GM12892 (cell line): ENCODE measurements around the gene CTDNEP1.

ENCODE experiments used
- DNase-seq: peaks from one replicate; pipeline ENCODE4 v3.0.0; 2011; ENCODE audit not compliant: insufficient read length
- FAIRE-seq: peaks from 2 replicates; lab custom pipeline; 2011; peaks lifted over from hg19 to GRCh38; lab: Jason Lieb, UNC
- POLR2A ChIP-seq: IDR thresholded peaks from 2 replicates; pipeline ENCODE4 v1.6.1; 2011; ENCODE audit warnings: low read depth, low read length, control low read depth
- POLR2AphosphoS5 ChIP-seq: IDR thresholded peaks from 2 replicates; pipeline ENCODE4 v1.6.1; 2011; ENCODE audit warnings: low read depth, low read length, control low read depth
- TAF1 ChIP-seq: IDR thresholded peaks from 2 replicates; pipeline ENCODE4 v1.6.1; 2011; ENCODE audit warnings: low read depth, mild to moderate bottlenecking, control low read depth, low read length, borderline replicate concordance

Gene CTDNEP1

DNA sequence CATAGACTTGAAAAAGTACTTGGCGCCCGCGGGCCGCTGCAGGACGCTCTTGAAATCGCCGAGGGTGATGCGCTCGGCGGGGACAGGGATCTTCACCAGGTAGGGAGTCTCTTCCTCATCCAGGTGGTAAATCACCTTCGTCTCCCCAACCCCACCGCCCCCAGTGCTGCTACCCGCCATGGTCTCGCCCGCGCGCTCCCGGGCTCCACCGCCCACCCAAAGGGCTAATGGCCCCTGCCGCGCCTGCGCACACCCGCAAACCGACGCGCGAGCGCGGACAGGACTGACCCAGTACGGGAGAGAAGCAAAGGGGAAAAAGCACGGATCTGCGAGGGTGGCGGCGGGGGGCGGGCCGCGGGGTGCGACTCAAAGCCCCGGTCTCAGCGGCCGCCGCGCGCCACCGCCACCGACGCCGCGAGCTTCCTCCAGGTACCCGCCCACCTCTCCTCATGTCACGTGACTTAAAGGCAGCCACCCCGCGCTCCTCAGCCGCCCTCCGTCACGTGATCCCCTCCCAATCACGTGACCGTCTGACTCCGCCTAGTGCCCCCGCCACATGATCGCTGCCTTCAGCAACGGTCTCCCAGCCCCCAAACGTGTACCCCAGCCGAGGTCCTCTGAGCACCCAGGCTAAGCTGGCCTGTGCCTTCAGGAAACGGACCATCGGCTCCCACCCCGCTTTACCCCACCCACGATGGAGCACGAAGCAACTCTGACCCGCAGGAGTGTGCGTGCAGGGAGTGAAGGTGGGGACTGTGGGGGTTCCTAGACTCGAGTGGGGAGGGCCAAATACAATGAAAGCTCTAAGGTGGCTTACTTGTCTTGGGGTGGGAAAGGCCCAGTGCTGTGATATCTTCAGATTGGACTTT, 17.2 kb downstream of the CTDNEP1 start, which contains the start of gene DVL2:
Gene DVL2 (minus strand): TSS at position 435 of the 869 bp plus-strand sequence. CDS start 255 bp downstream, at position 180.
- FAIRE-seq (peak; percentile 100), DNase-seq (peak; percentile 95)
- TF ChIP-seq TAF1 (no peak), POLR2A (peak; percentile 87), POLR2AphosphoS5 (peak; percentile 93)

DNA sequence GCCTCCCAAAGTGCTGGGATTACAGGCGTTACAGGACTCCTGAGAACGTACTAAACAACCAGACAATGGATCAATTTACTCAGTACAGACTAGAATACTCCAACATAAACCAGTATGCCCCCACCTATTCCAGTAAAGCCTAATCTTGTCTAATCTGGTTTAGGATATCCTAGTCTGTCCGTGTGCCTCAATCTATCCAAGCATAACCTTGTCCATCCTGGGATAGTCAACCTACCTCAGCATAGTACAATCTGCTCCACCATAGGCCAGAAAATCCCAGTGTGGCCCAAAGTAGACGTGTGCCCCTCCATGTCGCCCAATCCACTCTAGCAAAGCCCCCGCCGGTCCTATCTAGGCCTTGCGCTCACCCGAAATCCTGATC, 17.8 kb downstream of the CTDNEP1 start:
- DNase-seq (no peak), FAIRE-seq (peak; percentile 77)
- TF ChIP-seq POLR2A = no peak
- TF ChIP-seq TAF1 = no peak
- no peak for TF ChIP-seq POLR2AphosphoS5

GRCh38 chr17:7232114-7232513, 19.4 kb downstream of the CTDNEP1 start:
- TF ChIP-seq POLR2A (no peak), TAF1 (no peak), POLR2AphosphoS5 (no peak)
- FAIRE-seq (no peak), DNase-seq (no peak)

- TF ChIP-seq TAF1 = no peak
- no peak for TF ChIP-seq POLR2AphosphoS5
- no peak for TF ChIP-seq POLR2A
- no peak for FAIRE-seq
- no peak for DNase-seq
Observed at GRCh38 chr17:7229504-7229903, 22.0 kb downstream of the CTDNEP1 start.

DNA sequence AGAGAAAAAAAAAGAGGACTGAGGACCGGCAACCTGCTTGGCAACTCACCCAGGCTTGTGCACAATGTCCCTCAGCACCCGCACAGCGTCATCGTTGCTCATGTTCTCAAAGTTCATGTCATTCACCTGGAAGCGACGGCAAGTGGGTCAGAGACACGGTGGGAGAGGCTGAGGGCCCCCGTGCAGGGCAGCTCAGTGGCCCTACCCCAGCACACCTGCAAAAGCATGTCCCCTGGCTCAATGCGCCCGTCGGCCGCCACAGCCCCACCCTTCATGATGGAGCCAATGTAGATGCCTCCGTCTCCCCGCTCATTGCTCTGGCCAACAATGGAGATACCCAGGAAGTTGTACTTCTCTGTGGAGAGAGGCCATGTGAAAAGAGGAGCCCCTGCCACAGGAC, 22.6 kb downstream of the CTDNEP1 start:
- no peak for TF ChIP-seq TAF1
- no peak for TF ChIP-seq POLR2AphosphoS5
- no peak for TF ChIP-seq POLR2A
- DNase-seq (no peak), FAIRE-seq (no peak)

- no peak for DNase-seq
- TF ChIP-seq POLR2AphosphoS5 = no peak
- no peak for TF ChIP-seq TAF1
- TF ChIP-seq POLR2A = no peak
- FAIRE-seq = no peak
Observed at GRCh38 chr17:7226721-7227710, 24.5 kb downstream of the CTDNEP1 start.

GRCh38 chr17:7225711-7226331, 25.7 kb downstream of the CTDNEP1 start:
- no peak for FAIRE-seq
- DNase-seq = no peak
- TF ChIP-seq POLR2AphosphoS5 = no peak
- TF ChIP-seq TAF1 = no peak
- no peak for TF ChIP-seq POLR2A

DNA sequence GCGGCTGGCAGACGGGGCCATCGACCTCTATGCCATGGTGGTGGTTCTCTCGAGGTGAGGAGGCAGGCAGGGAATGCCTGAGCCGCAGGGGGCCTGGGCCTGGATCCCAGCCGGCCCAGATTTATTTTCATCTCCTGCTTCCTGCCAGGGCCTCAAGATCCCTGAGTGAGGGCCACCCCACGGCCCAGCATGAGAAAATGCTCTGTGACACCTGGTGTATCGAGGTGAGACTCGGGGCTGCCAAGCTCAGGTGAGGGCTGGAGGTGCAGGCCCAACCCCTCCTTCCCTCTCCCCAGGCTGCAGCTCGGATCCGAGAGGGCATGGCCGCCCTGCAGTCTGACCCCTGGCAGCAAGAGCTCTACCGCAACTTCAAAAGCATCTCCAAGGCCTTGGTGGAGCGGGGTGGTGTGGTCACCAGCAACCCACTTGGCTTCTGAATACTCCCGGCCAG, 26.8 kb downstream of the CTDNEP1 start:
- FAIRE-seq = no peak

GRCh38 chr17:7224110-7224509, 27.4 kb downstream of the CTDNEP1 start:
- DNase-seq = no peak
- TF ChIP-seq TAF1 = no peak
- no peak for TF ChIP-seq POLR2A
- no peak for TF ChIP-seq POLR2AphosphoS5
- no peak for FAIRE-seq

More for the DNA sequence above, 26.8 kb downstream of the CTDNEP1 start:
- TF ChIP-seq POLR2AphosphoS5 = no peak
- TF ChIP-seq POLR2A = no peak
- no peak for TF ChIP-seq TAF1
- no peak for DNase-seq

DNA sequence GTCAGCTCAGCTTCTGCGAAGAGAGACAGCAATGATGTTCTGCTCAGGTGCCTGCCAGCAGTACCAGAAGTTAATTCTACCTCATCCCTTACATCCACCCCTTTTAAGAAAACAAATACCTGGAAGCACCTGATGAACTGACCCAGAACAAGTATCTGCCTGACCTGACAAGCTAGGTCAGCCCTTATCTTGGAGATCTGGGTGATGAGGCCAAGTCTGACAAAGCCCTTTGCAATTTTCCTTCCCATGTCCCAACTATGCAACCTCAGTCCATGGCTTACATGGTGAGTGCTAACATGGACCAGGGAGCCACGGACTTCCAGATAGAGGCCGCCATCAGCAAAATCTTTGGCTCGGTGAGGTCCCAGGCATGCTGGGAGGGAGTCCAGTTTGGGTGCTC, 28.2 kb downstream of the CTDNEP1 start:
- FAIRE-seq (no peak), DNase-seq (no peak)
- TF ChIP-seq POLR2A = no peak
- no peak for TF ChIP-seq POLR2AphosphoS5
- TF ChIP-seq TAF1 = no peak
